Transverse colon (tissue), 4 donors: ENCODE measurements around the gene C22orf31. TPM values are rescaled to one million over a fixed set of nuclear protein-coding genes. Genes with fewer than 3 reads are reported as not detected.
A peak's percentile ranks its signal among the peaks of the same experiment; 100 is the strongest.

Source experiments
- DNase-seq: peaks from one replicate; pipeline ENCODE4 v3.0.0-alpha.2; 2019
- H3K27ac ChIP-seq, 4 donors: fragments of 200-600 bp; sonication (generic); 2 replicates each; pipeline ENCODE4 v1.5.1; 2016 to 2018; ENCODE audit warnings: inconsistent platforms in 4 of 4
- H3K27me3 ChIP-seq: fragments of 200-600 bp; sonication (generic); 2 replicates; pipeline ENCODE4 v1.5.1; 2017; ENCODE audit warnings: inconsistent platforms
- H3K36me3 ChIP-seq, 4 donors: fragments of 200-600 bp; sonication (generic); 2 replicates each; pipeline ENCODE4 v1.5.1; 2017 to 2019; ENCODE audit warnings: inconsistent platforms in 4 of 4
- H3K4me1 ChIP-seq, 4 donors: fragments of 200-600 bp; sonication (generic); 2 replicates each; pipeline ENCODE4 v1.5.1; 2017 to 2020; ENCODE audit warnings: inconsistent platforms in 4 of 4
- H3K4me3 ChIP-seq, 4 donors: fragments of 200-600 bp; sonication (generic); 1 replicate in 1 of 4; 2 replicates in 3 of 4; pipeline versions ENCODE4 v1.5.1 to v1.6.1; 2017 to 2019; ENCODE audit warnings: inconsistent platforms in 4 of 4
- H3K9me3 ChIP-seq, 2 donors: fragments of 200-600 bp; sonication (generic); 2 replicates each; pipeline ENCODE4 v1.5.1; 2017 to 2019; ENCODE audit warnings: inconsistent platforms in 2 of 2
- EP300 ChIP-seq: sonication (generic); formaldehyde crosslinking; IDR thresholded peaks from one replicate; pipeline ENCODE4 v1.6.1; 2017; ENCODE audit warnings: antibody characterized with exemption, low read depth
- POLR2A ChIP-seq: fragments of 450-650 bp; IDR thresholded peaks from one replicate; pipeline ENCODE4 v1.6.1; 2016; ENCODE audit warnings: antibody characterized with exemption, mild to moderate bottlenecking, moderate library complexity
- POLR2AphosphoS5 ChIP-seq, 3 donors: sonication (generic); formaldehyde crosslinking; IDR thresholded peaks; one replicate each; pipeline ENCODE4 v1.6.1; 2016; ENCODE audit warnings: antibody characterized with exemption in 3 of 3
- WGBS, 2 donors: methylation state at CpG; one replicate each; pipeline ENCODE4 v1.1.5; 2018; ENCODE audit warnings: low coverage in 1 of 2; 5-methylcytosine and 5-hydroxymethylcytosine counted together
- in situ Hi-C, 4 donors: fragments of 200-750 bp; cut with MboI; loops; one replicate each; pipeline versions ENCODE4 v1.15.0 to v1.15.1; 2017; ENCODE audit warnings: low sequenced_read_pairs in 3 of 4, low pct_ligation_motif_present in 1 of 4, low pct_unique_long_range_greater_than_20kb in 1 of 4
- intact Hi-C: fragments of 100-400 bp; cut with DNase I; formaldehyde crosslinking; loops from one replicate; pipeline ENCODE4 v1.15.1; 2023; ENCODE audit warnings: low total_unique reads
- total RNA-seq, 4 donors: library from RNA; depleted of rRNA; stranded (reverse); fragments of >200 nt; gene quantifications; one replicate each; pipeline ENCODE4 v1.1.0, GENCODE V29; 2016
- TF ChIP-seq, protein P1 (sequence below), 5 experiments: fragments of 200-600 bp in 3 of 5; fragments of 450-650 bp in 2 of 5; sonication (generic) in 3 of 5; IDR thresholded peaks; 1 replicate in 2 of 5; 2 replicates in 3 of 5; pipeline ENCODE4 v1.5.1; 2016 to 2017; ENCODE audit warnings: antibody characterized with exemption in 5 of 5, inconsistent platforms in 3 of 5, mild to moderate bottlenecking in 2 of 5, moderate library complexity in 1 of 5

The C22orf31 gene
- total RNA-seq, 4 donors from 2014 or later: not detected

- TF ChIP-seq POLR2A (no peak), POLR2AphosphoS5 (IDR thresholded peaks at IDR 0.05) (no peak), EP300 (no peak)
- TF ChIP-seq, protein P1, sequence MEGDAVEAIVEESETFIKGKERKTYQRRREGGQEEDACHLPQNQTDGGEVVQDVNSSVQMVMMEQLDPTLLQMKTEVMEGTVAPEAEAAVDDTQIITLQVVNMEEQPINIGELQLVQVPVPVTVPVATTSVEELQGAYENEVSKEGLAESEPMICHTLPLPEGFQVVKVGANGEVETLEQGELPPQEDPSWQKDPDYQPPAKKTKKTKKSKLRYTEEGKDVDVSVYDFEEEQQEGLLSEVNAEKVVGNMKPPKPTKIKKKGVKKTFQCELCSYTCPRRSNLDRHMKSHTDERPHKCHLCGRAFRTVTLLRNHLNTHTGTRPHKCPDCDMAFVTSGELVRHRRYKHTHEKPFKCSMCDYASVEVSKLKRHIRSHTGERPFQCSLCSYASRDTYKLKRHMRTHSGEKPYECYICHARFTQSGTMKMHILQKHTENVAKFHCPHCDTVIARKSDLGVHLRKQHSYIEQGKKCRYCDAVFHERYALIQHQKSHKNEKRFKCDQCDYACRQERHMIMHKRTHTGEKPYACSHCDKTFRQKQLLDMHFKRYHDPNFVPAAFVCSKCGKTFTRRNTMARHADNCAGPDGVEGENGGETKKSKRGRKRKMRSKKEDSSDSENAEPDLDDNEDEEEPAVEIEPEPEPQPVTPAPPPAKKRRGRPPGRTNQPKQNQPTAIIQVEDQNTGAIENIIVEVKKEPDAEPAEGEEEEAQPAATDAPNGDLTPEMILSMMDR (IDR thresholded peaks at IDR 0.05): no peak
- no peaks in the 10 kb centered on the region for H3K9me3 ChIP-seq
- no peak overlapping the region for H3K4me3 ChIP-seq
- no peaks in the 10 kb centered on the region for H3K36me3 ChIP-seq
- peaks cover 7 to 34% (median 19%) of the 10 kb centered on the region in 4 donors for H3K4me1 ChIP-seq
- 48 to 70% methylated on average over 2 to 9 of the region's 9 CpGs for WGBS, 2 donors
- no peaks in the 10 kb centered on the region for H3K27me3 ChIP-seq
- in situ Hi-C loops (loop anchor here in 3 of 4 donors (5.0 to 25.0 kb wide), 4 partner anchors 182 to 977 kb away; no protein-coding TSS in a partner anchor), intact Hi-C loops (no loop called here)
- peak overlapping the region in 2 of 4 donors; percentile 29 to 36 for H3K27ac ChIP-seq
- no peak for DNase-seq
Observed at GRCh38 chr22:29039148-29039547, 22.5 kb downstream of the C22orf31 start.

GRCh38 chr22:29037340-29037932, 24.2 kb downstream of the C22orf31 start:
- intact Hi-C loops: no loop called here
- Histone ChIP-seq H3K4me3 (no peak overlapping the region), H3K27me3 (no peaks in the 10 kb centered on the region), H3K27ac (peak overlapping the region; percentile 31 to 59 (median 44)), H3K9me3 (no peaks in the 10 kb centered on the region), H3K4me1 (peaks cover 10 to 39% (median 21%) of the 10 kb centered on the region in 4 donors), H3K36me3 (no peaks in the 10 kb centered on the region)
- TF ChIP-seq EP300 (no peak), POLR2AphosphoS5 (IDR thresholded peaks at IDR 0.05) (no peak)
- in situ Hi-C loops: loop anchor here in 3 of 4 donors (5.0 to 25.0 kb wide), 4 partner anchors 180 to 975 kb away; no protein-coding TSS in a partner anchor
- no peak for DNase-seq
- 10 to 44% methylated on average over 3 to 4 of the region's 4 CpGs for WGBS, 2 donors

DNA sequence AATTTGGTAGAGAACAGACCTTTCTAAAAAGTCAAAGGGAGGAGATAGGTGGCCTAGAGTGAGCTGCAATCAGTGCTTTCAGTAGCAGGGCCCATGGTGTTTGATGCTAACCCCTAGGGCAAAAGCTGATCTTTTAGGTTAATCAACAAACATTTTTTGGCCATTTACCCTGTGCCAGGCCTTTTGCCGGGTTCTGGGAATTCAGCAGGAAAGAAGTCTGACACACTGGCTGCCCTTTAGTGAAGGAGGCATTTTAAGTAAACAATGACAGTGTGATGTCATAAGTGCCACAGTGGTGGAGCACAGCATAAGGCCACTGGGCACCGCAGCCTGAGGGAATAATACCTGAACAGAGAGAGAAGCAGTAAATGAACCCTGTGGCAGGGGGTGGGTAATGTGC, 29.0 kb downstream of the C22orf31 start:
- in situ Hi-C loops (loop anchor here in 3 of 4 donors (25.0 kb wide), 3 partner anchors 420 to 970 kb away; no protein-coding TSS in a partner anchor), intact Hi-C loops (loop anchor here (5.0 kb wide), 1 partner anchor 75 kb away; no protein-coding TSS in a partner anchor)
- Histone ChIP-seq H3K36me3 (no peaks in the 10 kb centered on the region), H3K27ac (peak overlapping the region; percentile 78 to 85 (median 83)), H3K27me3 (no peaks in the 10 kb centered on the region), H3K4me1 (peaks cover 16 to 57% (median 31%) of the 10 kb centered on the region in 4 donors), H3K9me3 (no peaks in the 10 kb centered on the region), H3K4me3 (no peak overlapping the region)
- DNase-seq: no peak
- TF ChIP-seq POLR2A: no peak
- TF ChIP-seq EP300: no peak
- TF ChIP-seq, protein P1 (IDR thresholded peaks at IDR 0.05): no peak
- TF ChIP-seq POLR2AphosphoS5 (IDR thresholded peaks at IDR 0.05): no peak
- WGBS, 2 donors: 33 to 39% methylated on average over 1 to 2 of the region's 2 CpGs

- in situ Hi-C loops (loop anchor here in 3 of 4 donors (25.0 kb wide), 3 partner anchors 420 to 970 kb away; no protein-coding TSS in a partner anchor), intact Hi-C loops (loop anchor here (5.0 kb wide), 1 partner anchor 75 kb away; no protein-coding TSS in a partner anchor)
- TF ChIP-seq, protein P1 (IDR thresholded peaks at IDR 0.05): no peak
- no peak for TF ChIP-seq POLR2AphosphoS5 (IDR thresholded peaks at IDR 0.05)
- TF ChIP-seq POLR2A: no peak
- TF ChIP-seq EP300: no peak
- no peak for DNase-seq
- Histone ChIP-seq H3K4me3 (no peak overlapping the region), H3K27me3 (no peaks in the 10 kb centered on the region), H3K9me3 (no peaks in the 10 kb centered on the region), H3K27ac (peak overlapping the region; percentile 78 to 85 (median 83)), H3K36me3 (no peaks in the 10 kb centered on the region), H3K4me1 (peaks cover 15 to 53% (median 28%) of the 10 kb centered on the region in 4 donors)
- WGBS, 2 donors: 72 to 78% methylated on average over 6 to 8 of the region's 8 CpGs
Observed at GRCh38 chr22:29032014-29032475, 29.6 kb downstream of the C22orf31 start.
